OCI-LY1 (cell line): ENCODE results near the gene EPB41.

Experiments used
- H2AFZ ChIP-seq: fragments of 200-600 bp; sonication (generic), shearing (Covaris generic); 2 replicates; pipeline ENCODE4 v1.6.0; 2014; ENCODE audit warnings: antibody characterized with exemption, mild to moderate bottlenecking, low read length
- H3F3A ChIP-seq: fragments of 200-600 bp; sonication (generic), shearing (Covaris generic); 2 replicates; pipeline ENCODE4 v1.6.0; 2014; ENCODE audit warnings: mild to moderate bottlenecking, antibody characterized with exemption, low read length, moderate library complexity; ENCODE audit not compliant: insufficient read depth
- H3K27ac ChIP-seq: fragments of 200-600 bp; sonication (generic); 2 replicates; pipeline ENCODE4 v1.5.1; 2014; ENCODE audit warnings: low read length, mixed run types, mild to moderate bottlenecking, low read depth; ENCODE audit not compliant: poor library complexity, severe bottlenecking
- H3K27me3 ChIP-seq: fragments of 200-600 bp; sonication (generic); 2 replicates; pipeline ENCODE4 v1.6.0; 2014; ENCODE audit warnings: antibody characterized with exemption, mild to moderate bottlenecking, low read length, moderate library complexity; ENCODE audit not compliant: insufficient read depth
- H3K36me3 ChIP-seq: fragments of 200-600 bp; sonication (generic); 2 replicates; pipeline ENCODE4 v1.6.1; 2014; ENCODE audit warnings: mild to moderate bottlenecking, antibody characterized with exemption, low read length, moderate library complexity, mixed read lengths; ENCODE audit not compliant: insufficient read depth
- H3K4me1 ChIP-seq: fragments of 200-600 bp; sonication (generic); 2 replicates; pipeline ENCODE4 v1.5.1; 2014; ENCODE audit warnings: mild to moderate bottlenecking, low read length, moderate library complexity; ENCODE audit not compliant: insufficient read depth, severe bottlenecking
- H3K4me2 ChIP-seq: fragments of 200-600 bp; sonication (generic), shearing (Covaris generic); 2 replicates; pipeline ENCODE4 v1.6.1; 2014; ENCODE audit warnings: low read length
- H3K4me3 ChIP-seq: fragments of 200-600 bp; sonication (generic); 2 replicates; pipeline ENCODE4 v1.5.1; 2014; ENCODE audit warnings: low read length, low read depth, mild to moderate bottlenecking, mixed read lengths; ENCODE audit not compliant: poor library complexity, severe bottlenecking
- H3K79me2 ChIP-seq: fragments of 200-600 bp; shearing (Covaris generic); 2 replicates; pipeline ENCODE4 v1.6.1; 2016; ENCODE audit warnings: mixed run types, low read length, mixed read lengths; ENCODE audit not compliant: insufficient read depth
- H3K9ac ChIP-seq: fragments of 200-600 bp; sonication (generic), shearing (Covaris generic); 2 replicates; pipeline ENCODE4 v1.6.1; 2014; ENCODE audit warnings: mild to moderate bottlenecking, low read length, mixed read lengths
- H3K9me2 ChIP-seq: fragments of 200-600 bp; sonication (generic), shearing (Covaris generic); 2 replicates; pipeline ENCODE4 v1.6.1; 2014; ENCODE audit warnings: low read depth, mild to moderate bottlenecking, low read length, mixed read lengths
- H3K9me3 ChIP-seq: fragments of 200-600 bp; shearing (Covaris generic); 2 replicates; pipeline ENCODE4 v1.6.1; 2014; ENCODE audit warnings: low read length, mixed read lengths
- H4K20me1 ChIP-seq: fragments of 200-600 bp; sonication (generic), shearing (Covaris generic); 2 replicates; pipeline ENCODE4 v1.6.0; 2016; ENCODE audit warnings: mild to moderate bottlenecking, low read length; ENCODE audit not compliant: insufficient read depth
- CTCF ChIP-seq: fragments of 200-600 bp; sonication (generic), shearing (Covaris generic); IDR thresholded peaks from 2 replicates; pipeline ENCODE4 v1.5.1; 2017; ENCODE audit warnings: mild to moderate bottlenecking, antibody characterized with exemption, low read length, moderate library complexity, mixed read lengths
- EZH2 ChIP-seq: fragments of 200-600 bp; sonication (generic), shearing (Covaris generic); IDR thresholded peaks from 2 replicates; pipeline ENCODE4 v1.8.0; 2017; ENCODE audit warnings: borderline replicate concordance, mixed run types, mild to moderate bottlenecking, antibody characterized with exemption, low read length, moderate library complexity, mixed read lengths

The EPB41 gene

GRCh38 chr1:28981210-28981609 lies 66.8 kb downstream of the EPB41 start:
- H3K9me2 ChIP-seq = no peaks in the 10 kb centered on the region
- no peak overlapping the region for H3K4me3 ChIP-seq
- no peaks in the 10 kb centered on the region for H4K20me1 ChIP-seq
- H3K9ac ChIP-seq = no peak overlapping the region
- H3K4me1 ChIP-seq = peaks cover 12% of the 10 kb centered on the region
- H2AFZ ChIP-seq = no peak overlapping the region
- peaks cover 12% of the 10 kb centered on the region for H3K9me3 ChIP-seq
- TF ChIP-seq EZH2 (no peak), CTCF (no peak)
- H3K79me2 ChIP-seq = peaks cover 37% of the 10 kb centered on the region
- no peaks in the 10 kb centered on the region for H3K27me3 ChIP-seq
- H3F3A ChIP-seq = no peaks in the 10 kb centered on the region
- no peak overlapping the region for H3K27ac ChIP-seq
- peaks cover 25% of the 10 kb centered on the region for H3K36me3 ChIP-seq
- no peak overlapping the region for H3K4me2 ChIP-seq

GRCh38 chr1:28982198-28982597 lies 67.8 kb downstream of the EPB41 start:
- no peaks in the 10 kb centered on the region for H4K20me1 ChIP-seq
- peaks cover 12% of the 10 kb centered on the region for H3K9me3 ChIP-seq
- peaks cover 29% of the 10 kb centered on the region for H3K36me3 ChIP-seq
- H3K27ac ChIP-seq = no peak overlapping the region
- TF ChIP-seq EZH2 = no peak
- TF ChIP-seq CTCF = no peak
- 0 out of 2 replicates have a peak, but pooled peaks cover 3% of the 10 kb centered on the region for H3F3A ChIP-seq
- H2AFZ ChIP-seq = no peak overlapping the region
- H3K79me2 ChIP-seq = peaks cover 39% of the 10 kb centered on the region
- H3K9me2 ChIP-seq = no peaks in the 10 kb centered on the region
- H3K4me3 ChIP-seq = no peak overlapping the region
- peaks cover 19% of the 10 kb centered on the region for H3K4me1 ChIP-seq
- no peak overlapping the region for H3K4me2 ChIP-seq
- H3K9ac ChIP-seq = no peak overlapping the region
- H3K27me3 ChIP-seq = no peaks in the 10 kb centered on the region

- H3K9ac ChIP-seq = no peak overlapping the region
- TF ChIP-seq EZH2 (no peak), CTCF (no peak)
- H4K20me1 ChIP-seq = no peaks in the 10 kb centered on the region
- H3K36me3 ChIP-seq = peaks cover 34% of the 10 kb centered on the region
- H3K9me3 ChIP-seq = peaks cover 12% of the 10 kb centered on the region
- 0 out of 2 replicates have a peak, but pooled peaks cover 3% of the 10 kb centered on the region for H3F3A ChIP-seq
- H2AFZ ChIP-seq = no peak overlapping the region
- H3K4me2 ChIP-seq = no peak overlapping the region
- H3K27me3 ChIP-seq = no peaks in the 10 kb centered on the region
- H3K4me3 ChIP-seq = no peak overlapping the region
- H3K79me2 ChIP-seq = peaks cover 33% of the 10 kb centered on the region
- H3K9me2 ChIP-seq = no peaks in the 10 kb centered on the region
- peaks cover 19% of the 10 kb centered on the region for H3K4me1 ChIP-seq
- no peak overlapping the region for H3K27ac ChIP-seq
Observed at GRCh38 chr1:28983091-28983490, 68.7 kb downstream of the EPB41 start.
